GM18868 (cell line): ENCODE data around the gene CD44.
"Not testable (repeated sequence)": the region's sequence is repeated elsewhere in the genome, so short reads cannot be mapped to it uniquely, and the experiment has no call there.

ENCODE experiments used
- ATAC-seq: cut with Tn5 transposase; IDR thresholded peaks from one replicate; pipeline ENCODE4 v1.9.1; 2021; ENCODE audit warnings: mild to moderate bottlenecking, moderate library complexity; ENCODE audit not compliant: unreplicated experiment

CD44 gene

GRCh38 chr11:35138943-35139721 lies at the start of gene CD44:
CD44 (plus strand) TSS chr11:35139171; CDS start chr11:35139304, 133 bp downstream.
- ATAC-seq, result peak; percentile 57

GRCh38 chr11:35089666-35090065 lies 49.3 kb upstream of the CD44 start:
- ATAC-seq, result peak; percentile 74

GRCh38 chr11:35090125-35090524 lies 48.8 kb upstream of the CD44 start:
- peak; percentile 30 for ATAC-seq

- not testable (repeated sequence) for ATAC-seq
Observed at GRCh38 chr11:35090991-35091390, 48.0 kb upstream of the CD44 start.

GRCh38 chr11:35096723-35097122 lies 42.2 kb upstream of the CD44 start:
- ATAC-seq, result no peak

- no peak for ATAC-seq
Observed at GRCh38 chr11:35097814-35098455, 41.0 kb upstream of the CD44 start.

GRCh38 chr11:35098855-35099254 lies 40.1 kb upstream of the CD44 start:
- ATAC-seq, result no peak

- ATAC-seq, result no peak
Observed at GRCh38 chr11:35099278-35100012, 39.5 kb upstream of the CD44 start.

GRCh38 chr11:35100013-35100383 lies 39.0 kb upstream of the CD44 start:
- no peak for ATAC-seq

- no peak for ATAC-seq
Observed at GRCh38 chr11:35101223-35101622, 37.7 kb upstream of the CD44 start.

GRCh38 chr11:35102267-35102666 lies 36.7 kb upstream of the CD44 start:
- ATAC-seq, result no peak

GRCh38 chr11:35103366-35104208 lies 35.4 kb upstream of the CD44 start:
- no peak for ATAC-seq

- ATAC-seq, result no peak
Observed at GRCh38 chr11:35104655-35105054, 34.3 kb upstream of the CD44 start.

- ATAC-seq, result no peak
Observed at GRCh38 chr11:35105319-35106079, 33.5 kb upstream of the CD44 start.

- ATAC-seq, result peak; percentile 61
Observed at GRCh38 chr11:35106595-35106994, 32.4 kb upstream of the CD44 start.

- peak; percentile 32 for ATAC-seq
Observed at GRCh38 chr11:35107861-35108260, 31.1 kb upstream of the CD44 start.

GRCh38 chr11:35108336-35108735 lies 30.6 kb upstream of the CD44 start:
- not testable (repeated sequence) for ATAC-seq

- ATAC-seq, result no peak
Observed at GRCh38 chr11:35109041-35109440, 29.9 kb upstream of the CD44 start.

- ATAC-seq, result peak; percentile 32
Observed at GRCh38 chr11:35109827-35110226, 29.1 kb upstream of the CD44 start.
